Sciatic nerve (tissue), 2 donors: ENCODE results near the gene ITSN1. TPM values are rescaled to one million over a fixed set of nuclear protein-coding genes. Genes with fewer than 3 reads are reported as not detected.

Experiments used
- ATAC-seq: fragments of 200-7000 bp; cut with Tn5 transposase; one replicate; pipeline ENCODE4 v1.9.1; 2020; ENCODE audit warnings: mild to moderate bottlenecking, moderate library complexity
- DNase-seq: peaks from one replicate; pipeline ENCODE4 v3.0.0-alpha.2; 2020; ENCODE audit warnings: low spot score
- intact Hi-C: fragments of 100-400 bp; cut with DNase I; formaldehyde crosslinking; loops from one replicate; pipeline ENCODE4 v1.14.2; 2022
- total RNA-seq: library from RNA; stranded (reverse); fragmentation: NEBNext Ultra II Directional; extraction: Animal tissue kit (Norgen Biotek cat#: 25700); gene quantifications from one replicate; pipeline ENCODE4 v1.2.1, GENCODE V29; 2021
- donor health status: DM: no; HTN: no; CAD: no.
- donor health status: DM: no; HTN: no; CAD: no.

The ITSN1 gene
- total RNA-seq, 1 donor from 2014 or later, result 88.8 TPM

DNA sequence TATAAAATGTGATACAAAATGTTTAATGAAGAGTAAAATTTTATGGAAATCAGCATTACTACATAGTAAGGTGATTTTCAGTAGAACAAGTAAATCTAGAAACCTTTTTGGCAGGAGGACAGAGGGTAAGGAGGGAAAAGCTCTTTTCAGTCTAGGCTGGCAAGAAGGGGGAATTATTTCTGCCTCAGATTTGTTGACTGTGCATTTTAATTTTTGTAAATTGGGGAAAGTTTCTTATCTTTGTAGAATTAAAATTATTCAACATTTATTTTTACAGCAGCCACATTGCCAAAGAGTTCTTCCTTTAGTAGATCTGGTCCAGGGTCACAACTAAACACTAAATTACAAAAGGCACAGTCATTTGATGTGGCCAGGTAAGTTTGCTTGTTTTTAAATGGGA, 109.2 kb downstream of the ITSN1 start:
- intact Hi-C loops, result no loop called here
- ATAC-seq (no peak), DNase-seq (no peak)

- DNase-seq (no peak), ATAC-seq (no peak)
- intact Hi-C loops, result no loop called here
These were observed 110.0 kb downstream of the ITSN1 start for GRCh38 chr21:33752260-33752659.

- DNase-seq (no peak), ATAC-seq (no peak)
- intact Hi-C loops, result no loop called here
These were observed 111.6 kb downstream of the ITSN1 start for GRCh38 chr21:33753886-33754285.

GRCh38 chr21:33754481-33754880, 112.2 kb downstream of the ITSN1 start:
- ATAC-seq (no peak), DNase-seq (no peak)
- intact Hi-C loops, result no loop called here

GRCh38 chr21:33755354-33755753, 113.1 kb downstream of the ITSN1 start:
- DNase-seq (no peak), ATAC-seq (no peak)
- intact Hi-C loops, result no loop called here

DNA sequence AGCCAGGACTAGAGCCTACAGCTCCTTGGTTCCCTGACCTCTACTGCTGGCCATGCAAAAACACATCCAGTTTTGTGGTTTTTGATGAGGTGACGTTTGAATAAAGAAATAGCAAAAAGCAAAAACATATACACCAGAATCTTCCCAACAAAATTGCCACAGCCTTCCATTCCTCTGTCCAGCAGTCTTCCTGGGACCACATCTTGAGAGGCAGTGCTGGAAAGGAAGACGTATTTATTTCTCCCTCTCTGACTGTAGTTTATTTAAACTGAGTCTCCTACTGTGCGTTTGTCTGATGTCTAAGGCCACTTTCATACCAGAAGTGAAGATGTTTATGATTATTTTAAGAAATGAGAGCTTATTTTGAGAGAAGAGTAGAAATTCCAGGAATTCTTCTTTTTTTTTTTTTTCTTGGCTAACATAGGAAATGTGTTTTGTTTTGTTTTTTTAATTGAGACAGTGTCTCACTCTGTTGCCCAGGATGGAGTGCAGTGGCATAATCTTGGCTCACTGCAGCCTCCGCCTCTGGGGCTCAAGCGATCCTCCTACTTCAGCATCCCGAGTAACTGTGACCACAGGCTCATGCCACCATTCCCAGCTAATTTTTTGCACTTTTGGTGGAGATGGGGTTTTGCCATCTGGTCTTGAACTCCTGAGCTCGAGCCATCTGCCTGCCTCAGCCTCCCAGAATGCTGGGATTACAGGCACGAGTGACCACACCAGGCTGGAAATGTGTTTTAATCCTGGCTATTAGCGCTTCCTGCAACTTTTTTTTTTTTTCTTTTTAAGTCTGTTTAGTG, 118.5 kb downstream of the ITSN1 start:
- ATAC-seq (peak; percentile 64), DNase-seq (no peak)
- intact Hi-C loops, result no loop called here

- intact Hi-C loops, result no loop called here
- DNase-seq, result no peak
- ATAC-seq, result peak; percentile 90
These were observed 119.2 kb downstream of the ITSN1 start for GRCh38 chr21:33761441-33762036.

DNA sequence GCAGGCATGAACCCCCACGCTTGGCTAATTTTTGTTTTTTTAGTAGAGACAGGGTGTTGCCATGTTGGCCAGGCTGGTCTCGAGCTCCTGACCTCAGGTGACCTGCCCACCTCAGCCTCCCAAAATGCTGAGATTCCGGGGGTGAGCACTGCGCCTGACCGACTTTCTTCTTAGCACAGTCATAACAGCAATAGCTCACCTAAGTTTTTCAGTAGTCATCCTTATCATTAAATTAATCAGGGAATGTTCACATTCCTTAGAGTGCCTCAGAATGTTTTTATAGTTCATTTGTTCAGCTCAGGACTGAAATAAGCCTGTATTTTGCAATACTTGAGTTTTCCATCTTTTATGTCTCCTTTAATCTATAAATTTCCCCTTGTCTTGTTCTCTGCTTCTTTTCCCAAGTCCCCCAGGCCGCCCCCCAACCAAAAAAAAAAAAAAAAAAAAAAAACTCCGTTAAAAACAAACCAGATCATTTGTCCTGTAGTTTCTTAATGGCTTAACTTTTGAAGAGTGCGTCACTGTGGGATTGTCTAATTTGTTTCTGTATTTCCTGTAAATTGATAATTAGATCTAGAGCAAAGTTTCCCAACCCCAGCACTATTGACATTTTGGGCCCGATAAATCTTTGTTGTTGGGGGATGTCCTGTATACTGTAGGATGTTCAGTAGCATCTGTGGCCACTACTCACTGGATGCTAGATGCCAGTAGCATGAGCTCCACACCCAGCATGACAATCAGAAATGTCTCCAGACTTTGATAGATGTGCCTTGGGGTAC, 120.7 kb downstream of the ITSN1 start:
- intact Hi-C loops, result no loop called here
- ATAC-seq (no peak), DNase-seq (no peak)

GRCh38 chr21:33763582-33763899, 121.2 kb downstream of the ITSN1 start:
- no peak for ATAC-seq
- DNase-seq, result no peak
- intact Hi-C loops, result no loop called here

- ATAC-seq (no peak), DNase-seq (no peak)
- intact Hi-C loops, result no loop called here
These were observed 124.9 kb downstream of the ITSN1 start for GRCh38 chr21:33767236-33767635.

- DNase-seq (no peak), ATAC-seq (no peak)
- intact Hi-C loops, result no loop called here
These were observed 125.7 kb downstream of the ITSN1 start for GRCh38 chr21:33767960-33768359.

- intact Hi-C loops, result no loop called here
- ATAC-seq, result no peak
- no peak for DNase-seq
These were observed 126.8 kb downstream of the ITSN1 start for GRCh38 chr21:33769057-33769456.

- ATAC-seq, result no peak
- intact Hi-C loops, result no loop called here
- no peak for DNase-seq
These were observed 128.2 kb downstream of the ITSN1 start for GRCh38 chr21:33770542-33770941.

DNA sequence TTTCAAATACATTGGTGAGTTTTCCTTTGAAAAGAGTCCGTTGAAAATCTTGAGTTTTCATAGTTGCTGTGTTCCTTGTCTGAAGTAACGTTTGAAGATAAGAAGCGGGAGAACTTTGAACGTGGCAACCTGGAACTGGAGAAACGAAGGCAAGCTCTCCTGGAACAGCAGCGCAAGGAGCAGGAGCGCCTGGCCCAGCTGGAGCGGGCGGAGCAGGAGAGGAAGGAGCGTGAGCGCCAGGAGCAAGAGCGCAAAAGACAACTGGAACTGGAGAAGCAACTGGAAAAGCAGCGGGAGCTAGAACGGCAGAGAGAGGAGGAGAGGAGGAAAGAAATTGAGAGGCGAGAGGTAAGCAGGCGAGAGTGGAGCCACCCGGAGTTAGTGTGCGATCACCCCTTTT, 129.7 kb downstream of the ITSN1 start:
- DNase-seq, result no peak
- ATAC-seq, result no peak
- intact Hi-C loops, result no loop called here

DNA sequence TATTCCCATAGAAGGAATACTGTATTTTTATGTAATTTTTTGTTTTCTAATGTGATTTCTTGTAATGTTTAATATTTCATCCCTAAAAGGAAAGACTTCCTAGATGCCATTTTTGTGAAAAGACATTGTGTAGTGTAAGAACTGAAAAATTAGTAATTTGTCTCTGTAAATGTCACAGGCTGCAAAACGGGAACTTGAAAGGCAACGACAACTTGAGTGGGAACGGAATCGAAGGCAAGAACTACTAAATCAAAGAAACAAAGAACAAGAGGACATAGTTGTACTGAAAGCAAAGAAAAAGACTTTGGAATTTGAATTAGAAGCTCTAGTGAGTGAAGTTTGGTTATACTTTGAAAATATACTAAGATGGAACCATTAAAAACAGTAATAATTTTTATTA, 132.2 kb downstream of the ITSN1 start:
- ATAC-seq (no peak), DNase-seq (no peak)
- intact Hi-C loops, result no loop called here

DNA sequence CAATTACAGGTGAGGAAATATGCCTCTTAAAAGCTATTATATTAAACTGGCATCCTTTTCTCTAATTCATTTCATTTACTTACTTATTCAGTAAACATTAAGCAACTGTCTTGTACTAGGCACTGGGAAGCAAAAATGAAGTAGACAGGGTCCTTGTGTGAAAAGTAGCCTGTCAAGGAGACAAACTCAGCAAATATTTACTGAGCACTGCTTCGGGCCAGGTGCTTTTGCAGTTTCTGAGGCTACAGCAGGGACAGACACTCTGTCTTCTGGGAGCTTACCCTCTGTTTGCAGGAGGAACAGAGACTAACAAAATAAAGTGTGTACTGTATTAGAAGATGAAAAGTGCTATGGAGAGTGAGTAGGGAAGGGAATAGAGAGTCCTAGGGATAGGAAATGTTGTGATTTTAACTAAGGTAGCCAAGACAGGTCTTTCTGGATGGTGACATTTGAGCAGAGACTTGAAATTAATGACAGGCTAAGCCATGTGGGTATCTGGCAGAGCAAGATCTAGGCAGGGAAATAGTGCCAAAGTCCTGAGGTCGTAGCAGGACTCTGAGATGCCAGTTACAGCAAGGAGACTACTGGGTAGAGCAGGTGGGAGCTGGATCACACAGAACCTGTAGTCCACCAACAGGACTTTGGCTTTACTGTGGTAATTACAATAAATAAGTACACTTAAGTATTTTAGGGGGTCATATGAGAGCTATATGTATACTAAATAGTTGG, 133.0 kb downstream of the ITSN1 start:
- ATAC-seq (no peak), DNase-seq (no peak)
- intact Hi-C loops, result no loop called here

DNA sequence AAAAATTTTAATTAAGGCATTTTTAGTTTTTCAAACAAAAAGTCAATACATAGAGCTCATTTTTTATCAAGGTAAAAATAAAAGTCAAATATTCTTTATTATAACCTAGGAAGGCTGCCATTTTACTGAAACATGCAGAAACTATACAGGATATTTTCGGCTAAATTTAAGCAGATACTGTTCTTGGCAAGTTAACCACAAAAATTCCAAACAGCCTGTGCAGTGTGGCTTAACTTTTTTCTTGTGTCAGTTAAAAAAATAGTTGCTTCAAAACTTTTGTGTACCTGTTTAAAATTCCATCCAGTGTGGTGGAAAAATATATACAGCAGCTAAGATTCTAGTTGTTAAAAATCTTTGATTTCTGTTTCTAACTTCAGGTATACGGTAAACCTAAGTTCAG, 138.3 kb downstream of the ITSN1 start:
- DNase-seq (no peak), ATAC-seq (no peak)
- intact Hi-C loops, result no loop called here

GRCh38 chr21:33781121-33781520, 138.8 kb downstream of the ITSN1 start:
- intact Hi-C loops, result no loop called here
- no peak for ATAC-seq
- DNase-seq, result no peak

DNA sequence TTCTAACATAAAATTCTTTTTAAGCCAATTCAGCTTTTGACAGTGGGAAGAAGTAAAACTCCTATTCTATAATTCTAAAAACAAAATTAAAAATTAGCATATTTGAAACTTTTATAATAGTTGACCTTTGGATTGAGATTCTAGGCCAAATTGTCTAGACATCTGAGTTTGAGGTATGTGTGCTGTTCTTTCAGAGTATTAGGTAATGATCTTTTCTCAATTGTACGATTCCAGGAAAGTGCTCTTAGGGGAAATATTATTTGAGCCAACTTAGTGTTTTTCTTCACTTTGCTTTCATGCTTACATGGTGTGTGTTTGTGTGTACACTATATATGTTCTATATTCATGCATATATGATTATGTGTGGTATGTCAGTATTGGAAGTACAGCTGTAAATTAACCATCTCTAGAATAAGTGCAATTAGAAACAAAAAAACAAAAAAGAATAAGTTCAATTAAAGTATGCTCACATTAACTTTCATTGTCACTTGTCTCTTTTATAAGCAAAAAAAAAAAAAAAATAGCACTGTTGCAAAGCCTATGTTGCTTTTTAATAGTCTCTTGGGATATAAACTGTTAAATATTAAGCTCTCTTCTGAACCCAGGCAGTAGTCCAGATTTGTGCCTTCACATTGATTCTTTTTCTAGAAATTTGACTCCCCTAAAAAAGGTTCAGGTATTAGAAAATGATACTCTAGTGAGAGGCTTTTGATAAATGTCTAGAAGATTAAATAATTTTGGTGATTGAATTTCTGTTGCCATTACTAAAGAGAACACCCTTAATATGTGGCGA, 141.1 kb downstream of the ITSN1 start:
- ATAC-seq (peak; percentile 39), DNase-seq (no peak)
- intact Hi-C loops, result loop anchor here (2.0 kb wide), 1 partner anchor 19 kb away; no protein-coding TSS in a partner anchor
